ENCODE results near the gene THSD7A.

DNA sequence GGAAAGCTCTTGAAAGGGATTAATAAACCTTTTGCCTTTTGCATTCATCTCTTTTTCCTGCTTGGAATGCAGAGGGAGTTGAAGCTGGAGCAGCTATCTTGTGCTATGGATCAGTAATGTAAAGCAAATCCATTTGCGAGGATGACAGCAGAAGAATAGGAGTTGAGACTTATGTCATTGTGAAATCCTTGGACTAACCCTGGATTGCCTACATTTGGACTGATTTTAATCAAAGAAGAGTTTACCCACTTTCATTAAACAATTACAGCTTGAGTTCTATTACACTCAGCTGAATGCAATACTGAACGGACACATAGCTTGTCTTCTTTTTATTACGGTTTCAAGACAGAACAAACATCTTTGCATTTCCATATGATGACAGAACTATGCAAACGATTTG lies 496.1 kb downstream of the THSD7A start:
- TF ChIP-seq, protein P1, sequence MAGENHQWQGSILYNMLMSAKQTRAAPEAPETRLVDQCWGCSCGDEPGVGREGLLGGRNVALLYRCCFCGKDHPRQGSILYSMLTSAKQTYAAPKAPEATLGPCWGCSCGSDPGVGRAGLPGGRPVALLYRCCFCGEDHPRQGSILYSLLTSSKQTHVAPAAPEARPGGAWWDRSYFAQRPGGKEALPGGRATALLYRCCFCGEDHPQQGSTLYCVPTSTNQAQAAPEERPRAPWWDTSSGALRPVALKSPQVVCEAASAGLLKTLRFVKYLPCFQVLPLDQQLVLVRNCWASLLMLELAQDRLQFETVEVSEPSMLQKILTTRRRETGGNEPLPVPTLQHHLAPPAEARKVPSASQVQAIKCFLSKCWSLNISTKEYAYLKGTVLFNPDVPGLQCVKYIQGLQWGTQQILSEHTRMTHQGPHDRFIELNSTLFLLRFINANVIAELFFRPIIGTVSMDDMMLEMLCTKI (IDR thresholded peaks at IDR 0.05; ENCODE audit: partially characterized antibody): no peak
- no peak for TF ChIP-seq EP300 (IDR thresholded peaks at IDR 0.05; ENCODE audit: low read length)
- TF ChIP-seq, protein P2, sequence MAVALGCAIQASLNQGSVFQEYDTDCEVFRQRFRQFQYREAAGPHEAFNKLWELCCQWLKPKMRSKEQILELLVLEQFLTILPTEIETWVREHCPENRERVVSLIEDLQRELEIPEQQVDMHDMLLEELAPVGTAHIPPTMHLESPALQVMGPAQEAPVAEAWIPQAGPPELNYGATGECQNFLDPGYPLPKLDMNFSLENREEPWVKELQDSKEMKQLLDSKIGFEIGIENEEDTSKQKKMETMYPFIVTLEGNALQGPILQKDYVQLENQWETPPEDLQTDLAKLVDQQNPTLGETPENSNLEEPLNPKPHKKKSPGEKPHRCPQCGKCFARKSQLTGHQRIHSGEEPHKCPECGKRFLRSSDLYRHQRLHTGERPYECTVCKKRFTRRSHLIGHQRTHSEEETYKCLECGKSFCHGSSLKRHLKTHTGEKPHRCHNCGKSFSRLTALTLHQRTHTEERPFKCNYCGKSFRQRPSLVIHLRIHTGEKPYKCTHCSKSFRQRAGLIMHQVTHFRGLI (CRISPR knock-in tag; IDR thresholded peaks at IDR 0.05): no peak
- no peak for TF ChIP-seq MXI1 (IDR thresholded peaks at IDR 0.05; ENCODE audit: low read depth, low read length)
- TF ChIP-seq POLR2A (conservative IDR thresholded peaks at IDR 0.05): no peak
- no peak for TF ChIP-seq NEUROD1 (IDR thresholded peaks at IDR 0.05; ENCODE audit: borderline replicate concordance, low read depth, low read length, partially characterized antibody)
- TF ChIP-seq POLR3A (IDR thresholded peaks at IDR 0.05; ENCODE audit: borderline replicate concordance, extremely low read depth, insufficient read depth, insufficient read length): no peak
- TF ChIP-seq, protein P3, sequence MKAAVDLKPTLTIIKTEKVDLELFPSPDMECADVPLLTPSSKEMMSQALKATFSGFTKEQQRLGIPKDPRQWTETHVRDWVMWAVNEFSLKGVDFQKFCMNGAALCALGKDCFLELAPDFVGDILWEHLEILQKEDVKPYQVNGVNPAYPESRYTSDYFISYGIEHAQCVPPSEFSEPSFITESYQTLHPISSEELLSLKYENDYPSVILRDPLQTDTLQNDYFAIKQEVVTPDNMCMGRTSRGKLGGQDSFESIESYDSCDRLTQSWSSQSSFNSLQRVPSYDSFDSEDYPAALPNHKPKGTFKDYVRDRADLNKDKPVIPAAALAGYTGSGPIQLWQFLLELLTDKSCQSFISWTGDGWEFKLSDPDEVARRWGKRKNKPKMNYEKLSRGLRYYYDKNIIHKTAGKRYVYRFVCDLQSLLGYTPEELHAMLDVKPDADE (conservative IDR thresholded peaks at IDR 0.05; ENCODE audit: control insufficient read depth, low read depth, low read length): no peak
- TF ChIP-seq RBFOX2 (IDR thresholded peaks at IDR 0.05; ENCODE audit: low read depth, low read length): no peak
- no peak for TF ChIP-seq DDX20 (tag; IDR thresholded peaks at IDR 0.05; ENCODE audit: low read depth)
- TF ChIP-seq ELF1 (tag; IDR thresholded peaks at IDR 0.05): no peak
- no peak for TF ChIP-seq CHD2 (IDR thresholded peaks at IDR 0.05; ENCODE audit: low read depth, low read length)
